B cell (primary cell): ENCODE results near the gene TRIM40. TPM values are rescaled to one million over a fixed set of nuclear protein-coding genes. Genes with fewer than 3 reads are reported as not detected.

Experiments used
- ATAC-seq: fragments of 200-7000 bp; cut with Tn5 transposase; one replicate; pipeline ENCODE4 v1.10.0; 2021; ENCODE audit warnings: low read depth, mild to moderate bottlenecking, moderate number of reproducible peaks, moderate library complexity
- CTCF ChIA-PET: fragments of 350-600 bp; sonication (Branson Sonifier 250); formaldehyde crosslinking; loops from one replicate; lab custom pipeline; 2021; ENCODE audit warnings: antibody characterized with exemption, inconsistent platforms; lab: Charles Lee
- POLR2A ChIA-PET: fragments of 350-600 bp; sonication (Branson Sonifier 250); formaldehyde crosslinking; loops from one replicate; lab custom pipeline; 2021; ENCODE audit warnings: antibody characterized with exemption; lab: Charles Lee
- DNase-seq: peaks from one replicate; pipeline ENCODE4 v3.0.0; 2013
- H2AFZ ChIP-seq: 2 replicates; pipeline ENCODE4 v1.6.1; 2012; ENCODE audit warnings: mild to moderate bottlenecking, low read depth, low read length; ENCODE audit not compliant: insufficient read depth, poor library complexity, severe bottlenecking
- H3K27ac ChIP-seq, 2 donors: 1 replicate in 1 of 2; 2 replicates in 1 of 2; pipeline ENCODE4 v1.5.1; 2012 to 2013; ENCODE audit warnings: low read length in 2 of 2, mild to moderate bottlenecking in 2 of 2, moderate library complexity in 1 of 2
- H3K27me3 ChIP-seq, 4 experiments: fragments of 200-600 bp in 1 of 4; sonication (generic) in 1 of 4; replicated peaks in 1 of 4; 1 replicate in 2 of 4; 2 replicates in 2 of 4; pipeline versions ENCODE4 v1.6.1 to v1.7.0; 2013 to 2016; ENCODE audit warnings: low read length in 3 of 4, mild to moderate bottlenecking in 2 of 4, mixed read lengths in 1 of 4, moderate library complexity in 1 of 4; ENCODE audit not compliant: insufficient read depth in 4 of 4, control insufficient read depth in 3 of 4; ENCODE audit errors: control extremely low read depth in 1 of 4
- H3K36me3 ChIP-seq, 2 experiments: replicated peaks in 1 of 2; 1 replicate in 1 of 2; 2 replicates in 1 of 2; pipeline versions ENCODE4 v1.6.1 to v1.7.1; 2013; ENCODE audit warnings: low read length in 1 of 2; ENCODE audit not compliant: insufficient read depth in 2 of 2, control insufficient read depth in 1 of 2; ENCODE audit errors: control extremely low read depth in 1 of 2, extremely low read depth in 1 of 2
- H3K4me1 ChIP-seq, 2 donors: fragments of 200-600 bp in 1 of 2; sonication (generic) in 1 of 2; 1 replicate in 1 of 2; 2 replicates in 1 of 2; pipeline versions ENCODE4 v1.5.1 to v1.6.1; 2013 to 2017; ENCODE audit warnings: low read length in 2 of 2; ENCODE audit not compliant: control insufficient read depth in 2 of 2, insufficient read depth in 2 of 2
- H3K4me2 ChIP-seq: replicated peaks from 2 replicates; pipeline ENCODE3; 2012; ENCODE audit warnings: mild to moderate bottlenecking, low read depth, low read length; ENCODE audit not compliant: poor library complexity, severe bottlenecking
- H3K4me3 ChIP-seq, 5 experiments: fragments of 200-600 bp in 1 of 5; sonication (generic) in 1 of 5; 1 replicate in 3 of 5; 2 replicates in 2 of 5; pipeline versions ENCODE4 v1.5.1 to v1.7.0; 2011 to 2016; ENCODE audit warnings: low read length in 4 of 5, mild to moderate bottlenecking in 4 of 5, low read depth in 2 of 5, control low read depth in 1 of 5, moderate library complexity in 1 of 5; ENCODE audit not compliant: insufficient read depth in 1 of 5; ENCODE audit errors: control extremely low read depth in 1 of 5, extremely low read depth in 1 of 5
- H3K79me2 ChIP-seq: fragments of 200-600 bp; sonication (generic); one replicate; pipeline ENCODE4 v1.6.0; 2016; ENCODE audit warnings: low read length; ENCODE audit not compliant: control insufficient read depth, insufficient read depth
- H3K9ac ChIP-seq: fragments of 200-600 bp; sonication (generic); 2 replicates; pipeline ENCODE4 v1.6.1; 2017; ENCODE audit warnings: mild to moderate bottlenecking, low read length, moderate library complexity
- H3K9me3 ChIP-seq, 3 donors: one replicate each; pipeline versions ENCODE4 v1.6.1 to v1.7.1; 2013; ENCODE audit warnings: low read length in 2 of 3; ENCODE audit not compliant: control insufficient read depth in 2 of 3, insufficient read depth in 1 of 3; ENCODE audit errors: control extremely low read depth in 1 of 3
- H4K20me1 ChIP-seq: 2 replicates; pipeline ENCODE4 v1.6.0; 2012; ENCODE audit warnings: mild to moderate bottlenecking, low read length; ENCODE audit not compliant: insufficient read depth, control insufficient read depth, poor library complexity, severe bottlenecking
- H3K27ac Mint-ChIP-seq: one replicate; pipeline ENCODE4 v1.8.0; 2021; ENCODE audit warnings: mixed read lengths
- H3K27me3 Mint-ChIP-seq: one replicate; pipeline ENCODE4 v1.8.0; 2021; ENCODE audit warnings: mixed read lengths
- H3K4me1 Mint-ChIP-seq: one replicate; pipeline ENCODE4 v1.8.0; 2021; ENCODE audit warnings: mixed read lengths
- H3K4me3 Mint-ChIP-seq: one replicate; pipeline ENCODE4 v1.8.0; 2021; ENCODE audit warnings: mixed read lengths
- H3K9me3 Mint-ChIP-seq: one replicate; pipeline ENCODE4 v1.8.0; 2022; ENCODE audit warnings: mixed read lengths; ENCODE audit not compliant: insufficient read depth
- EZH2 ChIP-seq: IDR thresholded peaks from 2 replicates; pipeline ENCODE4 v1.6.1; 2012; ENCODE audit warnings: borderline replicate concordance, low read depth, mild to moderate bottlenecking, moderate library complexity, low read length; ENCODE audit not compliant: insufficient read depth, poor library complexity, severe bottlenecking
- WGBS: methylation state at CpG from one replicate; pipeline ENCODE4 v1.1.5; 2013; ENCODE audit warnings: missing lambda C conversion rate; ENCODE audit not compliant: insufficient coverage; 5-methylcytosine and 5-hydroxymethylcytosine counted together
- intact Hi-C: fragments of 100-400 bp; cut with micrococcal nuclease; formaldehyde crosslinking; loops from one replicate; pipeline ENCODE4 v1.10.0; 2022
- polyA plus RNA-seq: library from polyadenylated mRNA; depleted of rRNA; stranded (reverse); fragments of >200 nt; gene quantifications from 2 replicates; pipeline ENCODE4 v1.2.3, GENCODE V29; 2012
- total RNA-seq, 2 donors: library from RNA; stranded (reverse); fragments of 120-200 nt in 1 of 2; gene quantifications; 1 replicate in 1 of 2; 2 replicates in 1 of 2; pipeline versions ENCODE4 v1.2.3 to v1.2.4, GENCODE V29; 2013 to 2022
- TF ChIP-seq, protein P1 (sequence below): fragments of 200-600 bp; IDR thresholded peaks from one replicate; pipeline ENCODE4 v1.8.0; 2022; ENCODE audit warnings: antibody characterized with exemption, mild to moderate bottlenecking

TRIM40 gene
- total and polyA plus RNA-seq, 2 donors (not counting 1 experiment from before 2014, with no cell fraction given): not detected

DNA sequence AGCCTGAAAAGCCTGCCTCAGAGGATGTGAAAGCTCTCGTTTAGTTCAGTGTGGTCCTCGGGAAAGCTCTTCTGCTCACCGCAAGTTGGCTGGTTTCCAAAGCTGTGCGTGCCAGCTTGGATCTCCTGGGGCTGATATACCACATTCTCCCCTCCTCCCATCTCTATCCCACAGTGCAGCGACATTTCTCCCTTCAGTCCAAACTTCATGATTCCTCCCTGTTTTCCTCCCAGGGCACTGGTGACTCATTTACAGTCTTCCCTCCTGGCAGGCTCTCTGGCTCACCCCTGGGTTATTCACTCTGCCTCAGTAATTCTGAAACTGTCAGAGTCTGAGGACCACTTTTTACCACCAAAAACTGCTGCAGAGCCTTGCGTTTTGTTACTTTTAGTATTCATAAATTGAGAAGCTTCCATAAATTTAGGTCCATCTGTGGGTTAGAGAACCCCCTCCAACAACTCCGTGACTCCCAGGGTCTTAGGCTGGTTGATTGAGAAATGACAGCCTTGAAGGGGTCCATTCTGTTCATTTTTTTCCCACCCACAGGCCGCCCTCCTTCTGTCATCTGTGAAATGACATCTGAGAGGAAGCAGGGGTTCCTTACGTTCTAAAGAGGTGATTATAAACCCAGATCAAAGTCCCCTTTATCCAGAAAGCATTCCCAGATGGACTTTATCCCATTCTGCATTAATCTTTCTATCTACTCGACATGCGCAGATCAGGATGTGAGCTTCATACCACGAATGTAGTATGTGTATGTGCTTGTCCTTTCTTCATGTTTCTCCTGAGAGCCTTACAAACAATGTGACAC lies 19.0 kb downstream of the TRIM40 start:
- Histone ChIP-seq H3K4me2 (no peak overlapping the region), H3K9me3 (no peaks in the 10 kb centered on the region), H3K9ac (no peak overlapping the region), H4K20me1 (no peaks in the 10 kb centered on the region), H3K27ac (no peak overlapping the region), H3K36me3 (no peaks in the 10 kb centered on the region), H3K27me3 (peaks cover 0 to 26% (median 12%) of the 10 kb centered on the region in 4 experiments), H2AFZ (no peak overlapping the region), H3K4me3 (no peak overlapping the region), H3K4me1 (no peaks in the 10 kb centered on the region), H3K79me2 (no peaks in the 10 kb centered on the region)
- DNase-seq (no peak), ATAC-seq (no peak)
- WGBS: 96% methylated on average over 5 of the region's 12 CpGs
- no peaks in the 10 kb centered on the region for H3K4me1 Mint-ChIP-seq
- no peak for TF ChIP-seq EZH2
- TF ChIP-seq, protein P1, sequence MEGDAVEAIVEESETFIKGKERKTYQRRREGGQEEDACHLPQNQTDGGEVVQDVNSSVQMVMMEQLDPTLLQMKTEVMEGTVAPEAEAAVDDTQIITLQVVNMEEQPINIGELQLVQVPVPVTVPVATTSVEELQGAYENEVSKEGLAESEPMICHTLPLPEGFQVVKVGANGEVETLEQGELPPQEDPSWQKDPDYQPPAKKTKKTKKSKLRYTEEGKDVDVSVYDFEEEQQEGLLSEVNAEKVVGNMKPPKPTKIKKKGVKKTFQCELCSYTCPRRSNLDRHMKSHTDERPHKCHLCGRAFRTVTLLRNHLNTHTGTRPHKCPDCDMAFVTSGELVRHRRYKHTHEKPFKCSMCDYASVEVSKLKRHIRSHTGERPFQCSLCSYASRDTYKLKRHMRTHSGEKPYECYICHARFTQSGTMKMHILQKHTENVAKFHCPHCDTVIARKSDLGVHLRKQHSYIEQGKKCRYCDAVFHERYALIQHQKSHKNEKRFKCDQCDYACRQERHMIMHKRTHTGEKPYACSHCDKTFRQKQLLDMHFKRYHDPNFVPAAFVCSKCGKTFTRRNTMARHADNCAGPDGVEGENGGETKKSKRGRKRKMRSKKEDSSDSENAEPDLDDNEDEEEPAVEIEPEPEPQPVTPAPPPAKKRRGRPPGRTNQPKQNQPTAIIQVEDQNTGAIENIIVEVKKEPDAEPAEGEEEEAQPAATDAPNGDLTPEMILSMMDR: no peak
- ChIA-PET POLR2A (no interaction called here), CTCF (no interaction called here)
- intact Hi-C loops: no loop called here
- H3K27me3 Mint-ChIP-seq: peaks cover 48% of the 10 kb centered on the region
- no peaks in the 10 kb centered on the region for H3K9me3 Mint-ChIP-seq
- H3K27ac Mint-ChIP-seq: no peak overlapping the region
- H3K4me3 Mint-ChIP-seq: no peak overlapping the region

DNA sequence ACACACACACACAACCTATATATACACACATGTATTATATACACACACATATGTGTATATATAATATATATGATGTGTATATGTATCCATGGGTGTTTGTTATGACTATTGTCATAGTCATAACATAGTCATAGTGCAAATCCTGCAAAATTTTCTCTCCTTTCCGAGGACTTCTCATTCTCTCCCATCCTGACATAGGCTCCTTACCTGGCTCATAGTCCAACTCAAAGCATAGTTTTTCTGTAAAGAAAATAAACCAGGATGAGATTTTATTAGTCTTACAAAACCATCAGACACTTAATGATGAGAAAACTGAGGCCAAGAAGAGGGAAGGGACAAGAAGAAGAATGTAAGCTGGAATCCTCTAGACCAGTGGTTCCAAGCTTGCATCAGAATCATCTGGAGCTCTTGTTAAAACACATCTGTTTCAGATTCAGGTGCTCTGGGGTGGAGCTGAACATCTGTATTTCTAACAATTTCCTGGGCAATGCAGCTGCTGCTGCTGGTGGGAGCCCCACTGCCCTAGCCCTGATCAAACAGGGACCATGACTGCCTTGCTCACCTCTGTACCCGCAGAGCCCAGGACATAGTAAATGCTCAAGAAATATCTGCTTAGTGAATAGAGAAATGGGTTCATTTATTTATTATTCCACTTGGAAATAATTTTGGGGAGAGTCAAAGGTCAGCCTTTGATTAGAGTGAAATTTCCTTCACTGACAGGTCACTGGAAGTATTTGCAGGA lies 19.8 kb downstream of the TRIM40 start:
- no peaks in the 10 kb centered on the region for H4K20me1 ChIP-seq
- no peaks in the 10 kb centered on the region for H3K36me3 ChIP-seq
- H3K9me3 ChIP-seq: no peaks in the 10 kb centered on the region
- DNase-seq (no peak), ATAC-seq (no peak)
- POLR2A ChIA-PET: no interaction called here
- CTCF ChIA-PET: no interaction called here
- no peak for TF ChIP-seq EZH2
- TF ChIP-seq, protein P1: no peak
- no peaks in the 10 kb centered on the region for H3K4me1 Mint-ChIP-seq
- no peak overlapping the region for H3K27ac Mint-ChIP-seq
- no peaks in the 10 kb centered on the region for H3K9me3 Mint-ChIP-seq
- H3K27me3 ChIP-seq: peaks cover 0 to 26% (median 10%) of the 10 kb centered on the region in 4 experiments
- H3K4me3 Mint-ChIP-seq: no peak overlapping the region
- H3K27me3 Mint-ChIP-seq: peaks cover 47% of the 10 kb centered on the region
- no peak overlapping the region for H3K4me2 ChIP-seq
- H3K27ac ChIP-seq: no peak overlapping the region
- no peak overlapping the region for H3K4me3 ChIP-seq
- no peak overlapping the region for H2AFZ ChIP-seq
- no peak overlapping the region for H3K9ac ChIP-seq
- no peaks in the 10 kb centered on the region for H3K79me2 ChIP-seq
- H3K4me1 ChIP-seq: no peaks in the 10 kb centered on the region
- intact Hi-C loops: no loop called here
- no CpG with 5 or more reads among the region's 2 CpGs for WGBS
